Fibroblast of villous mesenchyme (primary cell): Measurements from ENCODE around the gene VMAC. TPM values are rescaled to one million over a fixed set of nuclear protein-coding genes. Genes with fewer than 3 reads are reported as not detected.

ENCODE experiments used
- DNase-seq: peaks from one replicate; pipeline ENCODE4 v3.0.0-alpha.2; 2010; ENCODE audit warnings: low read depth
- H3K4me3 ChIP-seq: 2 replicates; pipeline ENCODE4 v1.5.1; 2011; ENCODE audit warnings: low read depth, mild to moderate bottlenecking, low read length
- total RNA-seq: library from RNA; depleted of rRNA; stranded (reverse); fragments of >200 nt; gene quantifications from 2 replicates; pipeline ENCODE4 v1.2.3, GENCODE V29; 2012
- TF ChIP-seq, protein P1 (sequence below): IDR thresholded peaks from 2 replicates; pipeline ENCODE4 v1.5.1; 2012; ENCODE audit warnings: low read depth, mild to moderate bottlenecking, low read length; ENCODE audit not compliant: insufficient read depth

VMAC gene
- total RNA-seq, 1 donor, result 5.2 TPM

GRCh38 chr19:5890099-5890498, 14.6 kb upstream of the VMAC start:
- TF ChIP-seq, protein P1, sequence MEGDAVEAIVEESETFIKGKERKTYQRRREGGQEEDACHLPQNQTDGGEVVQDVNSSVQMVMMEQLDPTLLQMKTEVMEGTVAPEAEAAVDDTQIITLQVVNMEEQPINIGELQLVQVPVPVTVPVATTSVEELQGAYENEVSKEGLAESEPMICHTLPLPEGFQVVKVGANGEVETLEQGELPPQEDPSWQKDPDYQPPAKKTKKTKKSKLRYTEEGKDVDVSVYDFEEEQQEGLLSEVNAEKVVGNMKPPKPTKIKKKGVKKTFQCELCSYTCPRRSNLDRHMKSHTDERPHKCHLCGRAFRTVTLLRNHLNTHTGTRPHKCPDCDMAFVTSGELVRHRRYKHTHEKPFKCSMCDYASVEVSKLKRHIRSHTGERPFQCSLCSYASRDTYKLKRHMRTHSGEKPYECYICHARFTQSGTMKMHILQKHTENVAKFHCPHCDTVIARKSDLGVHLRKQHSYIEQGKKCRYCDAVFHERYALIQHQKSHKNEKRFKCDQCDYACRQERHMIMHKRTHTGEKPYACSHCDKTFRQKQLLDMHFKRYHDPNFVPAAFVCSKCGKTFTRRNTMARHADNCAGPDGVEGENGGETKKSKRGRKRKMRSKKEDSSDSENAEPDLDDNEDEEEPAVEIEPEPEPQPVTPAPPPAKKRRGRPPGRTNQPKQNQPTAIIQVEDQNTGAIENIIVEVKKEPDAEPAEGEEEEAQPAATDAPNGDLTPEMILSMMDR, result no peak
- H3K4me3 ChIP-seq, result no peak overlapping the region
- no peak for DNase-seq

GRCh38 chr19:5891572-5891937, 13.1 kb upstream of the VMAC start:
- no peak overlapping the region for H3K4me3 ChIP-seq
- TF ChIP-seq, protein P1, result no peak
- DNase-seq, result no peak

- H3K4me3 ChIP-seq, result no peak overlapping the region
- TF ChIP-seq, protein P1, result peak; percentile 75
- DNase-seq, result peak; percentile 46
These were observed 12.5 kb upstream of the VMAC start for GRCh38 chr19:5891938-5892771.

- no peak overlapping the region for H3K4me3 ChIP-seq
- TF ChIP-seq, protein P1, result no peak
- no peak for DNase-seq
These were observed 11.8 kb upstream of the VMAC start for GRCh38 chr19:5892772-5893275.

DNA sequence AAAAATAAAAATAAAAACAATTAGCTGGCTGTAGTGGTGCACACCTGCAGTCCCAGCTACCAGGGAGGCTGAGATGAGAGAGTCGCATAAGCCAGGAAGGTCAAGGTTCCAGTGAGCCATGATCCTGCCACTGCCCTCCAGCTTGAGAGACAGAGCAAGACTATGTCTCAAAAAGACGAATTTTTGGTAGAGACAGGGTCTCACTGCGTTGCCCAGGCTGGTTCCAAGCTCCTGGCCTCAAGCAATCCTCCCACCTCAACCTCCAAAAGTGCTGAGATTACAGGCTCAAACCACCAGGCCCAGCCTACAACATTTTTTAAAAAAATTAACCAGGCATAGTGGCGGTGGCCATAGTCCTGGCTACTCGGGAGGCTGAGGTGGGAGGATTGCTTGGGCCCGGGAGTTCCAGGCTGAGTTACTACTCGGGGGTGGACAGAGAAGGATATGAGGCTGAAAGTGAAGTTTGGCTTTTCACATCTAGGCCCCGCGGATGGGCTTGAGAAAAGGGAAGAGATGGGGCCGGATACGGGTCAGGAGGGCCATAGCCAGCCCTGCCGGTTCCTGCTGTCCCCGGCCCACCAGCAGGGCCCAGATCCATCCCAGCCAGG, 11.3 kb upstream of the VMAC start:
- H3K4me3 ChIP-seq, result no peak overlapping the region
- TF ChIP-seq, protein P1, result no peak
- no peak for DNase-seq

DNA sequence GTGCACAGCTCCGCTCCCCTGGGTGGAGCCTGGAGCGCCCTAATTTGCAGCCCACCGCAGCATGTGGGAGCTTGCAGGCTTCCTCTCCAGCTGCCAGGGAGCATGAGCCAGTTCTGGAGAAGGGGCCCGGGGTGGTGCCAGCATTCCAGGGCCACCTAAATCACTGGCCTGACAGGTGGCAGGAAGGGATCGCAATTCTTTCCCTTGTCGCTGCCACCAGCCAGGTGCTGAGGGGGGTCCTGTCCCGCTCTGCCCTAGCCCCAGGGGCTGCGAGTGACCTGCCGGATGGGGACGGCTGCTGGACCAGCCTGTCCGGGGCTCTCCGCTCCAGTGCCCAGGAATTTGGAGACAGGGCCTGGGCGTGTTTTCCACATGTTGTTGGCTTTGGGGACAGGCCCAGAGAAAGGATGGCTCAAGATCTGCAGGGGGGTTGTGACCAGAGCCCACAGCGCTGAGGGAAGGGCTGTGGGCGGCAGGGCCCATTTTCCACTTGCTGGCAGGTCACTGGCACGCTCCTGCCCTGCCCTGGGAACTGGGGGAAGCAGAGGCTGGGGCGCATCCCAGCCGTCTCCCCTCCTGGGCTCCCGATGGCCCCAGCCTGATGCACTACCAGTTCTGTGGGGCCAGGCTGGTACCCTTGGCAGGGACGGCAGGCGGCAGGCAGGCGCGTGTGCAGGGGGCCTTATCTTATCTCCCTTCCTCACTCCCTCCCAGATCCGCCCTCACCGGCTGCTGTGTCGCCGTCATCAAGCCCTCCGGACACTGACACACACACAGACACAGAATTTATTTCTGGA, 10.6 kb upstream of the VMAC start:
- no peak for DNase-seq
- H3K4me3 ChIP-seq, result no peak overlapping the region
- TF ChIP-seq, protein P1, result no peak
